C4-2B (cell line): ENCODE results near the gene KCNC1.

Experiments
- ZFX ChIP-seq: fragments of 450-650 bp; IDR thresholded peaks from 2 replicates; pipeline ENCODE4 v1.6.1; 2017
- TF ChIP-seq, protein P1 (sequence below): fragments of 450-650 bp; conservative IDR thresholded peaks from 2 replicates; pipeline ENCODE4 v1.5.1; 2017; ENCODE audit warnings: mild to moderate bottlenecking

DNA sequence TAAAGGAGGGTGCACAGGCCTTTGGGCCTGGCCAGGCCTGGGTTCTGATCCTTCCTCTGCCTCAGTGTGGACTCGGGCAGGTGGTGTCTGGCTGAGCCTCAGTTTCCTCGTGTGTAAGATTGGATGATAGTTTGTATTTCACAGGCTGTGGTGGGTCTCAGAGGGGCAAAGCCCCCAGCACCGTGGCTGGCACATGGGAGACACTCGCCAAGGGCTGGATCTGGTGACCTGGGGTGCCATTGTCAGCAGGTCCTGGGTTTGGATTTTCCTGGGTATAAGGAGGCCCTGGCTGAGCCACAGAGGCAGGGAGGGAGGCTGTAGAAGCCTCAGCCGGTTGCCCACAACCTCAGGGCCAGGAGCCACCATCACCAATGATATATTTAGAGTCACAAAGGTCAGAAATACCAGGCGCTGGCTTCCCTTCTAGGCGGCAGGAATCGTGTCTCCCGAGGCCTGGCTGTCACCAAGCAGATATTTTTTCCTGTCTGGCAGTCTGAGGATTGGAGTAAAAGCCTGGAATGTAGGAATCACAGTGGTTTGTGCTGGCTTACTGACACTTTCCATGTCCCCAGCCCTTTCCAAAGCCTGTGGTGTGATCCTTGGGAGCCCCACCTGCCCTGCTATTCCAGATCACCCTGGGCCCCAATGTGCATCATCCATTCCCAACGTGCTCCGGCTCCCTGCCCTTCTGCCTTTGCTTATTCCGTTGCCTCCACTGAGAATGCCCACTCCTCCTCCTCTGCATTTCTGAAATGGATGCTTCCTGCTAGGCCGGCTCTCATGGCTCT is 15.6 kb downstream of the KCNC1 start:
- TF ChIP-seq, protein P1, sequence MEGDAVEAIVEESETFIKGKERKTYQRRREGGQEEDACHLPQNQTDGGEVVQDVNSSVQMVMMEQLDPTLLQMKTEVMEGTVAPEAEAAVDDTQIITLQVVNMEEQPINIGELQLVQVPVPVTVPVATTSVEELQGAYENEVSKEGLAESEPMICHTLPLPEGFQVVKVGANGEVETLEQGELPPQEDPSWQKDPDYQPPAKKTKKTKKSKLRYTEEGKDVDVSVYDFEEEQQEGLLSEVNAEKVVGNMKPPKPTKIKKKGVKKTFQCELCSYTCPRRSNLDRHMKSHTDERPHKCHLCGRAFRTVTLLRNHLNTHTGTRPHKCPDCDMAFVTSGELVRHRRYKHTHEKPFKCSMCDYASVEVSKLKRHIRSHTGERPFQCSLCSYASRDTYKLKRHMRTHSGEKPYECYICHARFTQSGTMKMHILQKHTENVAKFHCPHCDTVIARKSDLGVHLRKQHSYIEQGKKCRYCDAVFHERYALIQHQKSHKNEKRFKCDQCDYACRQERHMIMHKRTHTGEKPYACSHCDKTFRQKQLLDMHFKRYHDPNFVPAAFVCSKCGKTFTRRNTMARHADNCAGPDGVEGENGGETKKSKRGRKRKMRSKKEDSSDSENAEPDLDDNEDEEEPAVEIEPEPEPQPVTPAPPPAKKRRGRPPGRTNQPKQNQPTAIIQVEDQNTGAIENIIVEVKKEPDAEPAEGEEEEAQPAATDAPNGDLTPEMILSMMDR: no peak
- no peak for TF ChIP-seq ZFX
